ENCODE measurements around the gene SHISA5.

SHISA5 gene

GRCh38 chr3:48429317-48429959, 74.5 kb downstream of the SHISA5 start:
- DNase-seq = peak; percentile 62 to 65

GRCh38 chr3:48428572-48429316, 75.2 kb downstream of the SHISA5 start:
- no peak for DNase-seq

- no peak for DNase-seq
Measured at GRCh38 chr3:48428088-48428571, 75.8 kb downstream of the SHISA5 start.

- no peak for DNase-seq
Measured at GRCh38 chr3:48427630-48427962, 76.4 kb downstream of the SHISA5 start.

GRCh38 chr3:48426944-48427629, 76.9 kb downstream of the SHISA5 start:
- DNase-seq = no peak

- DNase-seq = no peak
Measured at GRCh38 chr3:48426401-48426909, 77.5 kb downstream of the SHISA5 start.

DNA sequence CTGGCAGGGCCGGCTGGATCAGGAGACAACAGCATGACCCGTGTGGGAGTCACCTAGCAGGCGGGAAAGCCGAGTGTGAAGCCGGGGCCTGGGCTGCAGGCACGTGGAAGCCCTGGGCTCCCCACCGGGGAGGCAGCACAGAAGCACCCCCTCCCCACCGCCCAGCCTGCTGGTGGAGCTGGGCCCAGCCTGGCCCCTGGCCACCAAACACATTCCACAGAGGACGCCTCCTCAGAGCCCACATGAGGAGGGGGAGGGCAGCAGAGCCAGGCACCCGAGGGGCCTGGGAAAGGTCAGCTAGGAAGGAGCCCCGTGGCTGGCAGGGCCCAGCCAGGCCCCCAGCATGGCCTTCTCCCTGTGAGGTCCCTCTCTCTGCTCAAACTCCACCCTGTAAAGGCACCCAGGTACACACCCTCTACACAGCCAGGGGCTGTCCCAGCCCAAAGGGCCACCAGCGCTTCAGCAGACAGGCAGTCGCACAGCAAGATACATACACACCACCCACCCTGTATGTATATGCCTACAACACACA, 78.6 kb downstream of the SHISA5 start:
- no peak for DNase-seq

GRCh38 chr3:48423883-48424695, 79.9 kb downstream of the SHISA5 start:
- DNase-seq = no peak

DNA sequence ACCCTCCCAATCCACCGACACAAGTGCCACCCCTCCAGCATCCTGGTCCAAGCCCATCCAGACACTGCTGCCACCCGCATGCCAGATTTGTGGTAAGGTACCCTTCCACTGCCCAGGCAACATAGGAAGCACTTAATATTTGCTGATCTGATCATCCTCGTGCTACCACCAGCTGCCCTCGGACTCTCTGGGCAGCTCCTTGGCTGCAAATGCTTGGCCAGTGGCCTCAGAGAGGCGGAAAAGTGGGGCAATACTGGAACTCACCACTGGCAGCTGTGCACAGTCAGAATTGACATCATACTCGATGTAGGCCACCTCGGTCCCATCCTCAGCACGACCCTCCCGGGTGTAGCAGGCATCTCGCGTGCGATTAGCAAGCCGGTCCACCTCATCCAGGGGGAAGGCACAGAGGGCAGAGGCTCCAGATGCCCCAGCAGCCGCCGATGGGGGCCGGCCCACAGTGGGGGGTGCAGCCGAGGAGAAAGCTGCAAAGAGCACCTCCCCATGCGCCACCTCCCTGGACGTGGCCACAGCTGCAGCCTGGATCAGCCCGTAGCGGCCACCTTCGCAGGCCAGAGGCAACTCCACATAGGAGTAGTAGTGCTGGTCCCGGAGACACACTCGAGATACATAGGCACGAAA, 80.6 kb downstream of the SHISA5 start:
- no peak for DNase-seq

DNA sequence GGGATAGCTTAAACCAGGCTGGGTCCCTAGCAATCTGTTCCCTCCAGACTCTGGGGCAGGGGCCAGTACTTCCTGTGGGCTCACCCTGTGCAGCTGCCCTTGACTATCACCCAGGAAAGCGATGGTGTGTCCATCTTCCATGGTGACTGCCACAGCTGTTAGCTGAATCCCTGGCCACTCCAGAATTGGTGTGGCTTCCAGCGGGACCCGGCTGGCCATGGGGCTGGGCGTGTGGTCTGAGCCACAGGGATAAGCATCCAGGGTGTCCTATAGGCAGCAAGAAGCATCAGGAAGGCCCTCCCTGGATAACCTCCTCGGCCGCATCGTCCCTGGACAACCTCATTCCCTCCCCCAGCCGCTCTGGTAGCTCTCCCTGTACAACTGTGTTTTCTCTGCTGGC, 81.3 kb downstream of the SHISA5 start:
- no peak for DNase-seq

- no peak for DNase-seq
Measured at GRCh38 chr3:48422272-48422671, 81.7 kb downstream of the SHISA5 start.

DNA sequence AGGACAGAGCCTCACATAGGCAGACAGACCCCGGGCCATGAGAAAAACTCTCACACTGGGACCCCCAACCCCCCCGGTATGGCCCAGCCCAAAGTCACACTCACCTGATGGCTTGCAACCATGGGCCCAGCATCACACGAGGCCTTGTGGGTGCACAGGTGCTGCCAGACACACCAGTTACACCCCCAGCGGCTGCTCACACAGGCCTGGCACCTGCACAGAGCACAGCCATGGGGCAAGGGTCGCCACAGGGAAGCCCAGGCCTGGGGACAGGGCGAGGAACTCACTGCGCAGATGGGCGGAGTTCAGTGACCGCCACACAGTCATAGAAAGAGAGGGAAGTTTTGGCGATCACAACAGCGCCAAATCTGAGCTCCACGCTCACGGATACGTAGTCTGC, 83.4 kb downstream of the SHISA5 start:
- DNase-seq = no peak

DNA sequence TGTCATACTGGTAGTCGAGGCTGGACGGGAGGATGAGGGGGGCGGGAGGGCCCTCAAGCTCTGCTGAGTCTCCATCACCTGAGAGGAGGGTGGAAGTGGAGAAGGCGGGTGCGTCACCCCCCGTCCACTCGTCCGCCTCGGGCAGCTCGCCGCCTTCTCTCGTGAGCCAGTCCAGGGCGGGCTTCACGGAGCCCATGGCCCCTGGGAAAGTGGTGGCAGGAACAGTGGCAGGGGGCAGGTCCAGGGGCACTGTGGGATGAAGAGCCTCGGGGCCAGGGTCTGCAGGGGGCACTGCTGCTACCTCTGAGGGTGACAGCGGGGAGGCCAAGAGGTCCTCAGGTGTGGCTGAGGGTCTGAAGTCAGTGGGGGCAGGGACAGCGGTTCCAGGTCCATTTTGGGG, 84.4 kb downstream of the SHISA5 start:
- DNase-seq = no peak

DNA sequence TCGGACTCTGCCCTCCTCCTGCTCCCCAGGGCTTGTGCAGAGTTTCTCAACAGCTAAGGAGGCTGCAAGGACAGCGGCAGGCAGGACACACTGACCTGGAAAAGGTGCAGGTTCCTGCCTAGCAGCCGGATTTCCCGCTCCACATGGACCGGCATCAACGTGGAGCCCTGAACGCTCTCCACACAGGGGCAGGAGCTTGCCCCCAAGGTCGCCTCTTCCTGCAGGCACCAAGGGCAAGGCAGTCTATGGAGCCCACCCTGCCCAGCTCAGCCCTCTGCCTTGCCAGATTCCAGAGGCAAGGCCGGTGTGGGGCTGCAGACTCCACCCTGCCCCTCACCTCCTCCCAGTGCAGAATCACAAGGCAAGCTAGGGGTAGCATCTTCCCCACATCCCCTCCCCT, 84.8 kb downstream of the SHISA5 start:
- DNase-seq = no peak

DNA sequence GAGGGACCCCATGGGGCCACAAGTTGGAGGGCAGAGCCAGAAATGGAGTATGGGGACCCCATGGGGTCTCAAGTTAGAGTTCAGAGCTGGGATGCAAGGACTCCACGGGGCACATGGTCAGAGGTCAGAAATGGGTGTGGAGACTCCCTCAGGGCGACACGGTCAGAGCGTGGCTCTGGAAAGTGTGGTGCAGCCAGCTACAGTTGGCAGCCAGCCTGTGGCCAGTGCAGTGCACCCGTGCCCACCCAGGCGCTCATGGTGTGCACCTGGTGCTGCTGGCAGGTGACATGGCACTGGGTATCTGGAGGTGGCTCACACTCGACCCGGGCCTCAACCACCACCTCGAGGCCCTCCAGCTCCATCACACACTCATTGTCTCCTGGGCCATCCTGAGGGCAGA, 85.3 kb downstream of the SHISA5 start:
- DNase-seq = no peak

GRCh38 chr3:48418140-48418539, 85.8 kb downstream of the SHISA5 start:
- no peak for DNase-seq

Data from stimulated activated CD4-positive, alpha-beta T cell treated with anti-CD3 and anti-CD28 coated beads, Interleukin-4, amount 100 ng/mL, for 4 hours (primary cell).